Ramos (cell line): Measurements from ENCODE around the gene EML6.

Source experiments
- in situ Hi-C: fragments of 300-500 bp; cut with MboI; formaldehyde crosslinking; loops from one replicate; pipeline ENCODE4 v1.14.3; 2022; ENCODE audit warnings: low sequenced_read_pairs; ENCODE audit not compliant: unreplicated experiment

The EML6 gene

DNA sequence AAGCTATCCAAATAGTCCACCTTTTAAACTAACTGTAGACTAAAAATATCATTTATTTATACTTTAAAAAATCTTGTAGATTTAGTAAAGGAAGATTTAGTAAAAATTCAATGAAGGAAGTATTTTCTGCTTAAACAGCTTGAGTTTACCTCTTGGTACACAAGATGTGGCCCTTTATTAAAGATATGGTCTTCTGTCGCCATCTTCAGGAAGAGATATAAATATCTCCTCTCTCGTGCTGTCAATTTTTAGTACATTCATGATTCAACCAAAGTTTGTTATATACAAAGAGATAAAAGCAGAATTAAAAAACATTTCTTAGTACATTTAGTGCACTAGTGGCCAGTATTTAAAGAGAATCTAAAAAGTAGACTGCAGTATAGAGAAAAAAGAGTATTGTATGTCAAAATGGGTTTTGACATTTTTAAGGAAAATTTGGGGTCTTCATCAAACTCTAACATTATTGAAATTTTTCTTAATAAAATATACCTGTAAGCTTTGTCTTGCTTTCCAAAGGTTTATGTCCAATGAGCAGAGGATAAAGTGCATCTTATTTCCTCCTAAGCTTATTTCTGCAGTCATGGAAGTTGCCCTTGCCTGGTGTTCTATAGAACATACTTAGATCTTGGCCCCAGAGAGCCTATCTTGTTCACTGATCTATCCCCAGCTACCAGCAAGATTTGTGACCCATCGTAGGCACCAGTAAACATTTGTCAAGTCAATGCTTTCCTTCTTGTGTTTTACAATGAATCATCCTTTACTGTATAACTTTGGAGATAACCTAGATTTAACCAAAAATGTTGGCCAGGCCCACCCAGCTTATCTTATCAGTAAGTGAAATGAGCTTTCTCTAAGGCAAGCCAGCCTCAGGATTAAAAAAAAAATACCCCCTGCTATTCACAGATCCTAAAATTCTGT is 18.5 kb upstream of the EML6 start:
- in situ Hi-C loops = loop anchor here (5.0 to 10.0 kb wide), 2 partner anchors 183 to 590 kb away; partner anchors contain the start of gene ACYP2

DNA sequence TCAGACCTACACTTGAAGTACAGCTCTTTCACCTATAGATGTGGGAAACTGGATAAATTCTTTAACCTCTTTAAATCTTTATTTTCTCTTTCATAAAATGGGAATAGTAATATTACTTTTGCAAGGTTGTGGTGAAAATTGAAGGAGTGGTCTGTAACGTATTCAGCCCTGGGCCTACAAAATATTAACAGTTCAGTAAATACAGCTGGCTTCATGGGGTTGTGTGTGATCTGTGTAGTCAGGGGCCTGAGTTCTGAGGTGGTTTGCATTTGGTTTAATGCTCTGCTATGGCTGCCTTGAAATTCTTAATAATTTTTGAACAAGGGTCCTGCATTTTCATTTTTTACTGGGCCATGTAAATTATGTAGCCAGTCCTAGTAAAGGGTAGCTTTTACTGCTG is 16.8 kb upstream of the EML6 start:
- in situ Hi-C loops = loop anchor here (5.0 to 10.0 kb wide), 2 partner anchors 184 to 592 kb away; partner anchors contain the start of gene ACYP2

DNA sequence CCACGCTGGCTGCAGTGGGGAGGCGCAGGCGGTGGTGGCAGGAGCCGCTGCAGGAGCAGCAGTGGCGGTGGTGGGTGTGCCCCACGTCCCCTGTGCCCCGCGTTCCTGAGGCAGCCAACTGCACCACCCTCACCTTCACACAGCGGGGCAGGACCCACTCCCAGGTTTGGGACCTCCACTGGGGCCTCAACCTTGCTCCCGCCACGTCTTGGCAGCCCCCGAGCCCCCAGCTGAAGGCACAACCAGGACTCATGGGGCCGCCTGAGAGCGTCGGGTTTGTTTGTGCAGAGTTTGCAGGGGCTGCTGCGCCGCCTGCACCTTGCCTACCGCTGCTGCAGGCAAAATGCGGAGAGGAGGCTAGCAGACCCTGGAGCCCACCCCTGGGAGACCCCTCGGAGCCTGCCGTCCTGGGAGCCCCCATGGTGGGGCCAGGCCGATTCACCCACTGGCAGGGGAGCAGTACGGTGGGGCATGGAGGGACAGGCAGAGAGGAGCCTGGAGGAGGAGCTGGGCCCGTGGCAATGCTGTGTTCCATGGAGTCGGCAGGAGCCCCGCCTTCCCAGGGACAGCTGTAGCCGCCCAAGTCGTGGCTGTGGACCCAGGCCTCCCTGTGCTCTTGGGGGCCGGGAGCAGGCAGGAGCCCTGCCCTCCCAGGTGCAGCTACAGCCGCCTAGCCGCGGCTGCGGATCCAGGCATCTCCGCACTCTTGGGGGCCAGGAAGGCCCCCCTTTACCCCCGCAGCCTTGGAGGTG is 14.7 kb upstream of the EML6 start:
- in situ Hi-C loops = loop anchor here (5.0 to 10.0 kb wide), 2 partner anchors 186 to 594 kb away; partner anchors contain the start of gene ACYP2

DNA sequence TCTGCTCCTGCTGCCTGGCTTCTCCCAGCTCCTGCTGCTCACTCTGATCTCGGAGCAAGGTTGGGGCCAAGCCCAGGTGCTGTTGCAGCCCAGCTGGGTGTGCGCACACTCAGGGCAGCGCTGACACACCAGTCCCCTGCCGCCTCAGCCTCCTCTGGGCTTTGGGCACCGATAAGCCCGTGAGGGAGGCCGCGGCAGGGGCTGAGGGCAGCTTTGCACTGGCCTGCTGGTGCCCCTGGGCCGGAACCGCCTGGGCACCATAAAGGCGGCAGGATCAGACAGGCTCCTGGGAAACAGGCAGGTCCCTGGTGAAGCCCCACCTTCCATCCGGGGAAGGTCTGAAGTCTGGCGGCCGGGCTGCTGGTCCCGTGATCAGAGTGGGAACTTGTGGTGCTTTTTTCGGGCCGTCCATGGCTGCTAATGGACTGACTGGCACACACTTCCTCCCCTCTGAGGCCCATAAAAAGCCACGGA is 14.1 kb upstream of the EML6 start:
- in situ Hi-C loops = loop anchor here (5.0 to 10.0 kb wide), 2 partner anchors 187 to 595 kb away; partner anchors contain the start of gene ACYP2

DNA sequence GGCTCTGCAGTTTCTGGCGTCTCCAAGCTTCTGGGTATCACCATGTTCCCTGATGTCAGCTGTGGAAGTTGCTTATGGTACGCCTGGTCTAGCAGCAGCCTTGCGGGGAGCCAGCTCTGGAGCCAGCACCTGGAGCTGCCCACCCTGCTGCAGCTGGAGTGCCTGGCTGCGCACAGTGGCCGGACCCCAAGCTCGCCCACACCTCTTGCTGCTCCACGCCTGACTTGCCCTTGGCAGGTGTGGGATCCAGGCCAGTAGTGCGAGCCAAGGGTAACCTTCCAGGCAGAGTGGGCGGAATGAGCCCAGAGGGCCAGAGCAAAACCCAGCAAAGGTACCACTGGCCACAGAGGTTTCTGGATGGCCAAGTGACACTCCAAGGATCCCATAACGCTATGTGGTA is 13.2 kb upstream of the EML6 start:
- in situ Hi-C loops = no loop called here

- in situ Hi-C loops = no loop called here
These were observed 10.9 kb upstream of the EML6 start for GRCh38 chr2:54712516-54712915.

DNA sequence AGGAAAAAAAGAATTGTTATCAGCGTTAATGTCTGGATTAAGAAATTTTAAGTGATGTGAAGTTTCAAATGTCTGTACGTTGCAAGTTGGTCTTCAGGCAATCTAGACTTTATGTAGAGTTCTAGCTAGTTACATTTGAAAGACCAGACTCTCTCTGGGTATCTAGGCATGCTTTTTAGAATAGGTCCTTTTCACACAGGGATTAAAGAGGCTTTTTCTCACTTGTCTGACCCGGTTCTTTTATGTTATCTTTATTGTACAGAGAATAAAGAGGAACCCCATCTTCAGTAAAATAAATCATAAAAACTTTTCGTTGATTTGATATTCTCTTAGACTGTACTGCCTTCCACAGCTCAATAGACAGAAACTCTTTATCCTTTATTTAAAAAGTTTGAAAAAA is 8.5 kb upstream of the EML6 start:
- in situ Hi-C loops = no loop called here

- in situ Hi-C loops = no loop called here
These were observed 7.1 kb upstream of the EML6 start for GRCh38 chr2:54716375-54716774.

GRCh38 chr2:54720563-54720962 is 2.9 kb upstream of the EML6 start:
- in situ Hi-C loops = no loop called here

DNA sequence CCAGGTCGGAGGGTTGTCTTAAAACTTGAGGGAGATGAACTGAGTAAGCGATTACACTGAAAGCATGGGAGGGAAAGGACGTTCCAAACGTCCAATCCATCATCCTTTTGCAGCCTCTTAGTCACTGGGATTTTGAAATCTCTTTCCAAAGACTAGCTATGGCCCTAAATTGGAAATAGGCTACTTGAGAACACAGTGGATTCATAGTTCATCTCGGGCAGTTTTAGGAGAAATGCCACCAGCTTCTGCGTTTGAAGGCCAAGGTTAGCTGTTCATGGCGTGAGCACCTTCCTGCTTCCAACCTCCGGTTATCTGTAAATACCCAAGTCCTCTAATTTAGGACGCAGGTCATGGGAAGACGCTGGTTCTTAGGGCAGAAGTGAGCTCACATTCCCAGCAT is 821 bp upstream of the EML6 start:
- in situ Hi-C loops = no loop called here

DNA sequence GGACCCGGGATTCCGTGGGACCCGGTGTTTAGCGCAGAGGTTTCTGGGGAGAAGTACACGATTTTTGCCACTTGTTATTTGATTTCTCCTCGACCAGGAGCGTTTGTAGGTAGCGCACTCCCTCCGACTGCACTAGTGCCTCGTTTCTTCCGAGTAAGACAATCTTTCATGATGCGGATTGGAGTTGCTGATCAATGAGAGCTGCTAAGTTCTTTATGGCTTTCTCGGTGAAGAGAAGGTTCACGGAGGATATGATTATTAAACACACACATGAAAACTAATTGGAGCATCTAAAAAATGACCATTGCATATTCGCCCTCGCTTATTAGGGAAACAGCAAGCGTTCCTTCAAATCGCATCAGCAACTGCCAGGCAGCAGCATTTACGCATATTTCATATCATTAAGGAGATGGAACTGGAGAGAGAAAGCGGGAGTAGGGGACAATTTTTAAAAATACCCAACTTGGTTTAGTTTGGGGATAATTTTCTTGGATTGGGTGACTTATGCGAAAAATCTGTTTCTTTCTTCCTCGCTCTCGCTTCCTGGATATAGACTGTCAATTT is 616 bp downstream of the EML6 start:
- in situ Hi-C loops = no loop called here

- in situ Hi-C loops = no loop called here
These were observed 1.3 kb downstream of the EML6 start for GRCh38 chr2:54724560-54725342.

- in situ Hi-C loops = no loop called here
These were observed 2.1 kb downstream of the EML6 start for GRCh38 chr2:54725343-54726099.

- in situ Hi-C loops = no loop called here
These were observed 3.0 kb downstream of the EML6 start for GRCh38 chr2:54726431-54726830.

- in situ Hi-C loops = no loop called here
These were observed 3.5 kb downstream of the EML6 start for GRCh38 chr2:54726940-54727339.

GRCh38 chr2:54728669-54729120 is 5.2 kb downstream of the EML6 start:
- in situ Hi-C loops = no loop called here

DNA sequence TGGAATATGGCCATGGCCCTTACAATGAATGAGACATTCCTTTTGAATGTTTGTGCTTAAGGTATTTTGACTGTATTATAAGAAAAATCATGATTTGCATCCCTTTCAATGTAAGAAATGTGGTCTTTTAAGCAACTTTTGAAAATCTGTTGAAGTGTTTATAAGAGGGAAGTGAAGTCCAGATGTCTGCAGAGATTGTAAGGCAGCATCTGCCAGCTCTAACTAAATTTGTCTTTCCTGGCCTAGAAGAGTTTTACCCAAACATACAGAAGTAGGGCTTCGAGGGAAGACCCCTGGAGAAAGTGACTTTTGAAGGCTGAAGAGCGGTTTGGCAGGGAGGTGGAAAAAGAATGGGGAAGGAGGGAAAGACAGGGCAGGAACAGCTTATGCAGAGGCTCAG is 12.2 kb downstream of the EML6 start:
- in situ Hi-C loops = no loop called here

- in situ Hi-C loops = no loop called here
These were observed 14.8 kb downstream of the EML6 start for GRCh38 chr2:54738281-54738680.

DNA sequence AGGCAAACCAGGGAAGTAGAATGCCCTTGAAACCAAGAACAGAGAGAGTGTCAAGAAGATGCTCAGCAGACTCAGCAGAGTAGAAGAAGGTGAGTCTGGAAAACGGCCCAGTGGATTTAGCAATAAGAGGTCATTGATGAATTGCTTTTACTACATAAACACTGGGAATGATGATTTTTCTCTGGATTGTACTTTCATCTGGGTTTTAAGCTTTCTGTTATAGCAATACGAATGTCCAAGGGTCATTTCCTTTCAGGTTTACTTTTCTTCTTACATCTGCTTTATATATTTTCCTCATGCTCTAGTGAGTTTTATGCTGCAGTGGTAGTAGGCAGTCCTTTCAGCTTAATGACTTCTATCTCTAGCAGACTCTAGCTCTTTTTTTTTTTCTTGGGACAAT is 16.9 kb downstream of the EML6 start:
- in situ Hi-C loops = no loop called here
